ENCODE data around the gene ZBTB8A. TPM values are rescaled to one million over a fixed set of nuclear protein-coding genes. Genes with fewer than 3 reads are reported as not detected.

The ZBTB8A gene
- total and polyA plus RNA-seq, 2 of the 13 experiments (the other 11 are each of a cell fraction or from before 2014, with no cell fraction given), result 1.3 to 3.7 TPM

GRCh38 chr1:32650752-32651460 is 111.7 kb downstream of the ZBTB8A start, which contains the start of gene RBBP4 (continued):
- TF ChIP-seq, protein P1, sequence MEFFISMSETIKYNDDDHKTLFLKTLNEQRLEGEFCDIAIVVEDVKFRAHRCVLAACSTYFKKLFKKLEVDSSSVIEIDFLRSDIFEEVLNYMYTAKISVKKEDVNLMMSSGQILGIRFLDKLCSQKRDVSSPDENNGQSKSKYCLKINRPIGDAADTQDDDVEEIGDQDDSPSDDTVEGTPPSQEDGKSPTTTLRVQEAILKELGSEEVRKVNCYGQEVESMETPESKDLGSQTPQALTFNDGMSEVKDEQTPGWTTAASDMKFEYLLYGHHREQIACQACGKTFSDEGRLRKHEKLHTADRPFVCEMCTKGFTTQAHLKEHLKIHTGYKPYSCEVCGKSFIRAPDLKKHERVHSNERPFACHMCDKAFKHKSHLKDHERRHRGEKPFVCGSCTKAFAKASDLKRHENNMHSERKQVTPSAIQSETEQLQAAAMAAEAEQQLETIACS (CRISPR knock-in tag; IDR thresholded peaks at IDR 0.05), result peak; percentile 98
- TF ChIP-seq ZNF468 (CRISPR knock-in tag; IDR thresholded peaks at IDR 0.05) (no peak; the same call in 1 of the 2 replicates), ZSCAN12 (CRISPR knock-in tag; IDR thresholded peaks at IDR 0.05) (peak; percentile 59), ZNF576 (CRISPR knock-in tag; IDR thresholded peaks at IDR 0.05) (no peak; the same call in 1 of the 2 replicates), ZNF510 (CRISPR knock-in tag; IDR thresholded peaks at IDR 0.05; ENCODE audit: low read depth) (peak; percentile 73; the same call in 1 of the 2 replicates), TBL1XR1 (IDR thresholded peaks at IDR 0.05; ENCODE audit: borderline replicate concordance, low read length, partially characterized antibody) (no peak), MED8 (CRISPR knock-in tag; IDR thresholded peaks at IDR 0.05; ENCODE audit: insufficient replicate concordance) (no peak), ZNF160 (CRISPR knock-in tag; IDR thresholded peaks at IDR 0.05) (peak; percentile 87), ZNF709 (CRISPR knock-in tag; IDR thresholded peaks at IDR 0.05) (peak; percentile 94), MATR3 (CRISPR knock-in tag; IDR thresholded peaks at IDR 0.05) (no peak), ZBTB44 (CRISPR knock-in tag; IDR thresholded peaks at IDR 0.05) (no peak), SAFB2 (CRISPR knock-in tag; IDR thresholded peaks at IDR 0.05; ENCODE audit: borderline replicate concordance, low read depth) (0 out of 2 replicates have a peak, but pooled peaks have one; percentile 79), ZNF567 (CRISPR knock-in tag; IDR thresholded peaks at IDR 0.05; ENCODE audit: borderline replicate concordance) (peak; percentile 29; the same call in 1 of the 2 replicates), BATF2 (CRISPR knock-in tag; IDR thresholded peaks at IDR 0.05) (peak; percentile 75; the same call in 1 of the 2 replicates), BCL3 (CRISPR knock-in tag; IDR thresholded peaks at IDR 0.05) (peak; percentile 95; the same call in 1 of the 2 replicates), KLF11 (CRISPR knock-in tag; IDR thresholded peaks at IDR 0.05) (no peak; the same call in 1 of the 2 replicates), NFRKB (IDR thresholded peaks at IDR 0.05) (peak; percentile 82), ZNF253 (CRISPR knock-in tag; IDR thresholded peaks at IDR 0.05; ENCODE audit: borderline replicate concordance) (peak; percentile 98), ZNF737 (CRISPR knock-in tag; IDR thresholded peaks at IDR 0.05; ENCODE audit: borderline replicate concordance) (0 out of 2 replicates have a peak, but pooled peaks have one; percentile 61), EP300 (IDR thresholded peaks at IDR 0.05; ENCODE audit: low read depth in 2 of 2, low read length in 2 of 2) (peak in 1 of 2 experiments; percentile 14; a peak in 1 of 4 replicates), EP300 (CRISPR knock-in tag; IDR thresholded peaks at IDR 0.05; ENCODE audit: borderline replicate concordance) (no peak), CHD4 (IDR thresholded peaks at IDR 0.05; ENCODE audit: borderline replicate concordance, low read length) (peak; percentile 81; the same call in 1 of the 2 replicates)
- TF ChIP-seq, protein P2, sequence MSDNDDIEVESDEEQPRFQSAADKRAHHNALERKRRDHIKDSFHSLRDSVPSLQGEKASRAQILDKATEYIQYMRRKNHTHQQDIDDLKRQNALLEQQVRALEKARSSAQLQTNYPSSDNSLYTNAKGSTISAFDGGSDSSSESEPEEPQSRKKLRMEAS (IDR thresholded peaks at IDR 0.05), result peak; percentile 89

All from HepG2 (cell line).